Calu3 (cell line): Measurements from ENCODE around the gene KIAA1549. TPM values are rescaled to one million over a fixed set of nuclear protein-coding genes. Genes with fewer than 3 reads are reported as not detected.

Experiments used
- BruUV-seq: library from RNA; stranded (reverse); fragments of 400-500 nt; replicated peaks from 2 replicates; lab custom pipeline; 2021; lab: Mats Ljungman, UMichigan
- CTCF ChIA-PET: fragments of 300-600 bp; sonication (Branson Sonifier 250); formaldehyde crosslinking; loops from one replicate; lab custom pipeline; 2022; ENCODE audit warnings: antibody characterized with exemption; lab: Charles Lee
- DNase-seq: peaks from one replicate; pipeline ENCODE4 v3.0.0; 2022
- H3K27ac Mint-ChIP-seq: one replicate; pipeline ENCODE4 v1.8.0; 2022; ENCODE audit warnings: mixed read lengths; ENCODE audit not compliant: unreplicated experiment
- H3K27me3 Mint-ChIP-seq: one replicate; pipeline ENCODE4 v1.8.0; 2022; ENCODE audit warnings: mixed read lengths; ENCODE audit not compliant: unreplicated experiment
- H3K36me3 Mint-ChIP-seq: one replicate; pipeline ENCODE4 v1.8.0; 2022; ENCODE audit warnings: mild to moderate bottlenecking, moderate library complexity, mixed read lengths; ENCODE audit not compliant: insufficient read depth, unreplicated experiment
- H3K4me1 Mint-ChIP-seq: one replicate; pipeline ENCODE4 v1.8.0; 2022; ENCODE audit warnings: mild to moderate bottlenecking, low read depth, mixed read lengths; ENCODE audit not compliant: unreplicated experiment
- H3K4me3 Mint-ChIP-seq: one replicate; pipeline ENCODE4 v1.8.0; 2022; ENCODE audit warnings: mild to moderate bottlenecking, low read depth, moderate library complexity, mixed read lengths; ENCODE audit not compliant: unreplicated experiment
- H3K9me3 Mint-ChIP-seq: one replicate; pipeline ENCODE4 v1.8.0; 2022; ENCODE audit warnings: low read depth, mixed read lengths; ENCODE audit not compliant: unreplicated experiment
- intact Hi-C: fragments of 100-400 bp; cut with micrococcal nuclease; formaldehyde crosslinking; loops from one replicate; pipeline ENCODE4 v1.10.0; 2022; ENCODE audit not compliant: unreplicated experiment
- total RNA-seq: library from RNA; stranded (reverse); gene quantifications from 2 replicates; pipeline ENCODE4 v1.2.3, GENCODE V29; 2022
- TF ChIP-seq, protein P1 (sequence below): fragments of 200-600 bp; IDR thresholded peaks from one replicate; pipeline ENCODE4 v1.8.0; 2022; ENCODE audit warnings: antibody characterized with exemption; ENCODE audit not compliant: unreplicated experiment

KIAA1549 gene
- total RNA-seq, 1 experiment from 2014 or later: 10.4 TPM

DNA sequence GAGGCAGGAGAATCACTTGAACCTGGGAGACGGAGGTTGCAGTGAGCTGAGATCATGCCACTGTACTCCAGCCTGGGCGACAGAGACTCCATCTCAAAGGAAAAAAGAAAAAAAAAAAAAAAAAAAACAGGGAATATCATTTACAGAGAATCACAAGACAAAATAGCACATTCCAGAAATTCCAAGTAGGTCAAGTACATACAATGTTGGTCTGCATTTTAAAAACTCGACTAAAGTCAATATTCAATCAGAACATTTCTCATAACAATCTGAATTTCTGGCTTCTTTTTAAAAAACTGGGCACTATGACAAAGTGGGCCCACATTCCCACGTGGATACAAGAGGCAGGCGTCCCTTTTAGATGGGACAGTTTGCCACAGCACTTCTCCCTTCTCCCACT is 41.9 kb upstream of the KIAA1549 start:
- intact Hi-C loops: no loop called here
- CTCF ChIA-PET: no interaction called here
- Mint-ChIP-seq H3K27ac (no peak overlapping the region), H3K36me3 (peaks cover 35% of the 10 kb centered on the region), H3K27me3 (no peaks in the 10 kb centered on the region), H3K4me1 (no peaks in the 10 kb centered on the region), H3K4me3 (no peak overlapping the region), H3K9me3 (no peaks in the 10 kb centered on the region)
- TF ChIP-seq, protein P1, sequence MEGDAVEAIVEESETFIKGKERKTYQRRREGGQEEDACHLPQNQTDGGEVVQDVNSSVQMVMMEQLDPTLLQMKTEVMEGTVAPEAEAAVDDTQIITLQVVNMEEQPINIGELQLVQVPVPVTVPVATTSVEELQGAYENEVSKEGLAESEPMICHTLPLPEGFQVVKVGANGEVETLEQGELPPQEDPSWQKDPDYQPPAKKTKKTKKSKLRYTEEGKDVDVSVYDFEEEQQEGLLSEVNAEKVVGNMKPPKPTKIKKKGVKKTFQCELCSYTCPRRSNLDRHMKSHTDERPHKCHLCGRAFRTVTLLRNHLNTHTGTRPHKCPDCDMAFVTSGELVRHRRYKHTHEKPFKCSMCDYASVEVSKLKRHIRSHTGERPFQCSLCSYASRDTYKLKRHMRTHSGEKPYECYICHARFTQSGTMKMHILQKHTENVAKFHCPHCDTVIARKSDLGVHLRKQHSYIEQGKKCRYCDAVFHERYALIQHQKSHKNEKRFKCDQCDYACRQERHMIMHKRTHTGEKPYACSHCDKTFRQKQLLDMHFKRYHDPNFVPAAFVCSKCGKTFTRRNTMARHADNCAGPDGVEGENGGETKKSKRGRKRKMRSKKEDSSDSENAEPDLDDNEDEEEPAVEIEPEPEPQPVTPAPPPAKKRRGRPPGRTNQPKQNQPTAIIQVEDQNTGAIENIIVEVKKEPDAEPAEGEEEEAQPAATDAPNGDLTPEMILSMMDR: no peak
- BruUV-seq: no TSS peak
- DNase-seq: no peak

- no peak overlapping the region for H3K4me3 Mint-ChIP-seq
- intact Hi-C loops: no loop called here
- TF ChIP-seq, protein P1: no peak
- no peaks in the 10 kb centered on the region for H3K4me1 Mint-ChIP-seq
- CTCF ChIA-PET: interaction anchor here (1.0 kb wide), 1 partner anchor 31 kb away, joined by 3 read pairs; no protein-coding TSS in a partner anchor
- BruUV-seq: no TSS peak
- no peaks in the 10 kb centered on the region for H3K27me3 Mint-ChIP-seq
- H3K36me3 Mint-ChIP-seq: peaks cover 30% of the 10 kb centered on the region
- no peak overlapping the region for H3K27ac Mint-ChIP-seq
- no peaks in the 10 kb centered on the region for H3K9me3 Mint-ChIP-seq
- DNase-seq: no peak
Observed at GRCh38 chr7:139022286-139022685, 41.1 kb upstream of the KIAA1549 start.

- H3K36me3 Mint-ChIP-seq: peaks cover 8% of the 10 kb centered on the region
- H3K4me3 Mint-ChIP-seq: no peak overlapping the region
- no TSS peak for BruUV-seq
- CTCF ChIA-PET: interaction anchor here (0.9 to 1.0 kb wide), 2 partner anchors 52 to 132 kb away, joined by 3 to 4 read pairs; no protein-coding TSS in a partner anchor
- DNase-seq: no peak
- intact Hi-C loops: loop anchor here (5.0 kb wide), 1 partner anchor 58 kb away; no protein-coding TSS in a partner anchor
- no peaks in the 10 kb centered on the region for H3K9me3 Mint-ChIP-seq
- H3K4me1 Mint-ChIP-seq: no peaks in the 10 kb centered on the region
- H3K27ac Mint-ChIP-seq: no peak overlapping the region
- peaks cover 16% of the 10 kb centered on the region for H3K27me3 Mint-ChIP-seq
- TF ChIP-seq, protein P1: no peak
Observed at GRCh38 chr7:139018910-139019309, 37.7 kb upstream of the KIAA1549 start.

DNA sequence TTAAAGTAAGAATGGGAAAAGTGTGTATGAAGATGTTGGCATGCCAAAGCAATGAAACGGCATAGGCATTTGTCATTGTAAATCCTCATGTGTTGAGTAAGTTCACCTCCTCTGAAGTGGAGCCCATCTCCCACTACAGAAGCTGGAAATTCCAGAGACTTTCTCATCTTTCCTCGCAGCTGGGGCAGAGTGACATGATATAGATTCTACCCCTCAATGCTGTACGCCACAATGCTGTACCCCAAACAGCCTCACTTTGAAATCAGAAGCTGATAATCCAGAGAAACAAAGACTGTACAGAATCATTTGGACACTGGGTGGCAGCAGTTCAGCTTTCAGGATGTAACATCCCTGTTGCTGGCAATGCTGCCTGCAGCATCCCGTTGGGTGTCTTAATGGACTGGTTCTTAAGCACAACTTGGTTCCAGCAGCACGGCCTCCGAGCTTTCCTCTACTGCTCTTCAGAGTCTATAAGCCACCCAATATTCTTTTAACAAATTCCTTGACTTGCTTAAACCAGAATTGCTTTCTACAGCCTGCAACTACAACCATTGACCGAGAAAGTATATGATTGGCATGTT is 35.8 kb upstream of the KIAA1549 start:
- Mint-ChIP-seq H3K27me3 (peaks cover 28% of the 10 kb centered on the region), H3K4me3 (no peak overlapping the region), H3K4me1 (no peaks in the 10 kb centered on the region), H3K9me3 (no peaks in the 10 kb centered on the region), H3K27ac (no peak overlapping the region), H3K36me3 (no peaks in the 10 kb centered on the region)
- BruUV-seq: no TSS peak
- CTCF ChIA-PET: interaction anchor here (0.6 to 1.5 kb wide), 6 partner anchors 34 to 401 kb away, joined by 3 to 10 read pairs (median 3); no protein-coding TSS in a partner anchor
- intact Hi-C loops: loop anchor here (1.0 to 5.0 kb wide), 2 partner anchors 60 to 110 kb away; no protein-coding TSS in a partner anchor
- peak; percentile 58 for DNase-seq
- TF ChIP-seq, protein P1: peak; percentile 54
